Measurements from ENCODE around the gene DCLK1.
"Not testable (repeated sequence)": the region's sequence is repeated elsewhere in the genome, so short reads cannot be mapped to it uniquely, and the experiment has no call there.

Gene DCLK1

DNA sequence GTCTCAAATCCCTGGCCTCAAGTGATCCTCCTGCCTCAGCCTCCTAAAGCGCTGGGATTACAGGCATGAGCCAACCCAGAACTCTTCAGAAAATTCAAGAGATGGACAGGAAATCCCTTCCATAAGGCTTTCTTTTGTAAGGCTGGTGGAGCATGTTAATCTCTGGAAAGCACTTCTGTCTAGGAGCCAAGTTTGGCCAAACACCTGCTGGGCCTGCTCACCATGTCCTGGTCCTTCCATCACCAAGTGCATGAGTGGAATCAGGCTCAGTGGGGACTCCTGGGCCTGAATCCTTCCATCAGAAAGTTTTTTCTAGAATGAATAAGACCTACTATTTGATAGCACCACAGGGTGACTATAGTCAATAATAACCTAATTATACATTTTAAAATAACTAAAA lies 148.0 kb downstream of the DCLK1 start:
- DNase-seq = peak; percentile 44

DNA sequence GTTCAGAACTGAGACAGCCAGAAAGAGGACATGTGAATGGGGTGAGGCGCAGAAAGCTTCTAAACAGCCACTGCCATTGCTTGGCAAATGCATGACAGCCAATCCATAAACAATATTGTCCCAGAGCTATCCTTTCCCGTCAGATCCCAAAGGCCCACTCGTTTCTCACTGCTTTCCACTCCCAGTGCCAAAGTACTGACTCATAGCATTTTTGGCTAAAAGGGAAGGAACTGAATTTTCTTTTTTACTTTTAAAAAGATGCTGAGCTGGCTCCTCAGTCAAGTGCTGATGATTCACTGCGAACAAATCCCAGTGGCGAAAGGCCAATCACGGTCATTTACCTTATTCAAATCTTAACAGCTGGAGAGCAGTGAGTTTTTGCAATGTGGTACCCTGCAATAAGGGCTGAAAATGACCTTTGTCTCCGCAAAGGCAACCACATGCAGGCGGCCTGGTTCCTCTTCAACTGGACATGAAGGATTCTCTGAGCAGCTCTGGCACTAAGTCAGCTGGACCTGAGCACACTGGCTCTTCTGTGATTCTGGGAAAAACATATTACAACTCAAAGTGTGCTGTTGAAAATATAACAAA lies 151.7 kb downstream of the DCLK1 start:
- DNase-seq = no peak

DNA sequence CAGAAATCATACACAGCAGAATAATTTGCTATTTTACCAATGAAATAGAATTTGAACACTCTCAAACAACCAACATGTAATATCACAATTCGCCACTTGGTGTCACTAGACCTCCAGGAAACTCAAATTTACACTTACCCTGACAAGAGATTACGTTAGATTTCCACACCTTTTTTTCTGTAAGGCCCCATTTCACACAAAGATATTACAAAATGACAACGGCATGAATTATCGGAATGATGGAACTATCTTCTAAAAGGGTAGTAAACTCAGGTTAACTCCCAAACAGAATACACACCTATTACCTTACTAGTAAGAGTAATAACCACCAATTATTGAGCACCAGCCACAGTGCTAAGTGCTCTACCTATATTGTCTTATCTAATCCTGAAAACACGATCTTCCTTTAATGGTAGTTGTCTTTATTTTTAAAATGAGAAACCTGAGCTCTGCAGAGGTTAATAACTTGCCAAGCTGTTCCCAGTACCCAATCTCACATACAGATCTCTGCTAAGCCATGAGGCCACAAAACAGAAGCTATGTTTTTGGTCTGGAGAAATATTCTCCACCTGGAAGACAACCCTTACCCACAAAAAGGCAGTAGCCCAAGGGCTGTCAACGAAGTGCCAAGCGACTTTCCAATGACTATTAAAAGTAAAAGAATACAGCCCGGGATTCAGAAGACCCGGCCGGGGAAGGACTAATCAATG lies 152.4 kb downstream of the DCLK1 start:
- peak; percentile 62 for DNase-seq

DNA sequence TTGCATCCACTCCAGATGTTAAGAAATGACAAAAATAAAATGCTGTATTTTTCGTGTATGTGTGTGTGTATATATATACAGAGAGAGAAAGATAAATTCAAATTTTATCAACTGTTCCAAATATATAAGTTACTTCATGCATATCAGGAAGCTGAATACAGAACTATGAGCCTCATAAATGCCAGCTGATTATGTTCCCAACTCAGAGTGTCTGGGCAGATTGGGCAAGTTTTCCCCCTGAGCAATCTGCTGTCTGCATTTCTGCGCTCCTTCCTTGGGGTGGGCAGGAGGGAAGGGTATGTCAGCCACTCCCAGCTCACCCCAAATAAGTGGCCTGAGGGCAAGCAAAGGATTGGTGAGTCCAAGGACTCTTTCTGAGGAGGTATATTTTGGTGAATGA lies 154.1 kb downstream of the DCLK1 start:
- no peak for DNase-seq

DNA sequence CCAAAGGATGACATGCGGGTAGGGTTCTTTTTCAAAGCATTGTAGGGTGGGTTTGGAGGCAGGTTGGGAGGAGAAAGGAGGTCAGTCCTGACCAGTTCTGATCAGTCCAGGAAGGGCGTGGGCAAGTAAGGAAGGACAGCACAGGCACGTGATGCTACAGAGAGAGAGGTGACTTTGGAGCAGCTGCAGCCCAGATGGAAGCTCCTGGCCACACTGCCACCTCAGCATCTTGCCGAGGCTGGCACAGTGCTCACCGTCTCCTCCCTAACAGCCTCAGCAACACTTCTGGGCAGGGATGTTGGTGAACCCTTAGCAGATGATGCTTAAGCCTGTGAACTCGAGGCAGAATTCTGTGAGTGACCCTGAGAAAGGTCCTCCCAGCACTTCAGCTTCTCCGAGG lies 155.1 kb downstream of the DCLK1 start:
- DNase-seq = no peak

DNA sequence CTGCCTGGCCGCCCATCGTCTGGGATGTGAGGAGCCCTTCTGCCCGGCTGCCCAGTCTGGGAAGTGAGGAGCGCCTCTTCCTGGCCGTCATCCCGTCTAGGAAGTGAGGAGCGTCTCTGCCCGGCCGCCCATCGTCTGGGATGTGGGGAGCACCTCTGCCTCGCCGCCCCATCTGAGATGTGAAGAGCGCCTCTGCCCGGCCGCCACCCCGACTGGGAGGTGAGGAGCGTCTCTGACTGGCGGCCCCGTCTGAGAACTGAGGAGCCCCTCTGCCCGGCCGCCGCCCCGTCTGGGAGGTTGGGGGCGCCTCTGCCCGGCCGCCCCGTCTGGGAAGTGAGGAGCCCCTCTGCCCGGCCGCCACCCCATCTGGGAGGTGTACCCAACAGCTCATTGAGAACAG lies 164.2 kb downstream of the DCLK1 start:
- not testable (repeated sequence) for DNase-seq

DNA sequence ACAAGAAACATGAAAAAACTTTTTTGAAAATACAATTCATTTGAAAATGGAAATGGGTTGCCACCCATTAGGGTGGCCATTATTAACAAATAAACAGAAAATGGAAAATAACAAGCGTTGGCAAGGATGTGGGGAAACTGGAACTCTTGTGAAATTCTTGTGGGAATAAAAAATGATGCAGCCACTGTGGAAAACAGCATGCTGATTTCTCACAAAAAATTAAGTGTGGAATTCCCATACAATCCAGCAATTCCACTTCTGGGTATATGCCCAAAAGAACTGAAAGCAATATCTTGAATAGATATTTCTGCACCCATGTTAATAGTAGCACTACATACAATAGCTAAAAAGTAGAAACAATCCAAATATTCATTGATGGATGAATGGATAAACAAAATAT lies 165.2 kb downstream of the DCLK1 start:
- no peak for DNase-seq

DNA sequence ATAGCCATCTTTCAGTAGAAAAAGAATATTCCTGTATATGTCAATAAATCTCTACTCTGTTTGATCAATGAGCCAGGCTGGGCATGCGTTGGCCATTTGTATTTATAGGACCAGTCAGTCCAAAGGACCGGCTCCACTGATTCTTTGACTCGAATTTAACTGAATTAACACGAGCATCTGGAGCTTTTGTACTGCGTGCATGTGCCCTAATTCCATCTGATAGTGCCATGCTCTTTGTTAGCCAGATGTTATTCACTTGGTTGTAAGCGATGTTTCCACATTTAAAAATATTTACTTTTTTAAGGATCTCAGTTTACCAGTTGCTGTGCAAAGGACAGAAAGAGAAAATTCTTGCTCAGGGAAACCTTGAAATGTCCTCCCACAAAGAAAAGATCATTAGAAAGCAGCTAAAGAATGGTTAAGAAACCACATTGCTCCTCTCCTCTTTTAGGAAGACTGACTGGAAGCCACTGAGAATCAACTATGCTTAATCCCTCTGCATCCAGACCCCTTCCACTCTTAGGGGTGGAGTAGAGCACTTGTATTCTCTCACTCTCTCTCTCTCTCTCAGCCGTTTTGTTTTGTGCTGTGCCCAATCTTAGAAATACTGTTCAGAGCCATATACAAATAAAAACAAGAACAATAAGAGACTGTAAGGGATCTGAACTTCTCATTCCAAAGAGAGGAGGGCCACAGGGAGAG lies 165.8 kb downstream of the DCLK1 start:
- peak; percentile 10 for DNase-seq

DNA sequence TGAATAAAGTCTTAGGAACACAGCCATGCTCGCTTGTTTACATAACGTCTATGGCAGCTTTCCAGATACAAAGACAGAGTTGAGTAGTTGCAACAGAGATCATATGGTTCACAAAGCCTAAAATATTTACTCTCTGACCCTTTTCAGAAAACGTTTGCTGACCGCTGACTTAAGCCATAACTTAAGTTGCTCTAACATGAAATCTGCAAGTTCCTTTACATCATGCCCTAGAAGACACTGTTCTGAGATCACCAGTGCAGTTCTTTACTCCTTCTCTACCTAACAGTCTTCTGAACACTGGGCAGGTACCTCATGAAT lies 166.4 kb downstream of the DCLK1 start:
- peak; percentile 26 for DNase-seq

DNA sequence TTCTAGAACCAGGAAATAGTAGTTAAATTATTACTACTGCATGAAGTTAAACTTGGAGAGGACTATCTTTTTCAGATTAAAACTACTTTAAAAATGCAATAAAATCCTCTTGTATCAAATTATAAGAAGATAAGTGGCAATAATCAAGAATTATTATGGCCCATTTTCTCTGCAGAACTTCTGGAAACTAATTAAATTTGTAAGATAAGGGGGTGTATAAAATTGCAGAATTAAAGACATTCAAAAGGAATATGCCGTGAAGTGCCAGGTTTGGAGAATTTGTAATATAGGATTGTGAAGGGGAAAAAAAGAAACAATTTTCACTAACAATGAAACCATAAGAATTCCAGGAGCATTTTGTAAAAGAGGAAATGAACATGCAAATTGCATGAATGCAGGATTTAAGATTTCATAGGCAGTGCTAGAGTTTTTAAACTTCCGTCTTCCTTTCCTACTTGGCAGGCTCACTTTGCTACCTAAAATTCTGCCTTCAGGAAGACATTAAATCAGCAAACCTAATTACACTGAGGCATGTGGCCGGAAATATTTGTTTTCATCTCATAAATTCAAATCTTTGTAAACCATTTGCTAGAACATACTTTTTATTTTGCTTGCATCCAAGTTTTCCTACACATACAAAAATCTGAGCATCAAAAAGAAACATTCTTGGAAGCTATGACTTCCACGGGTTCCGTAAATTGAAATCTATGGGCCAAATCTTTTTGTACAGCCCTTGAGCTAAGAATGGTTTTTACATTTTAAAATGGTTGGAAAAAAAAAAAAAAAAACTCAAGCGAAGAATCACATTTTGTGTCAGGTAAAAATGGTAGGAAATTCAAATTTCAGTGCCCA lies 166.9 kb downstream of the DCLK1 start:
- DNase-seq = no peak

DNA sequence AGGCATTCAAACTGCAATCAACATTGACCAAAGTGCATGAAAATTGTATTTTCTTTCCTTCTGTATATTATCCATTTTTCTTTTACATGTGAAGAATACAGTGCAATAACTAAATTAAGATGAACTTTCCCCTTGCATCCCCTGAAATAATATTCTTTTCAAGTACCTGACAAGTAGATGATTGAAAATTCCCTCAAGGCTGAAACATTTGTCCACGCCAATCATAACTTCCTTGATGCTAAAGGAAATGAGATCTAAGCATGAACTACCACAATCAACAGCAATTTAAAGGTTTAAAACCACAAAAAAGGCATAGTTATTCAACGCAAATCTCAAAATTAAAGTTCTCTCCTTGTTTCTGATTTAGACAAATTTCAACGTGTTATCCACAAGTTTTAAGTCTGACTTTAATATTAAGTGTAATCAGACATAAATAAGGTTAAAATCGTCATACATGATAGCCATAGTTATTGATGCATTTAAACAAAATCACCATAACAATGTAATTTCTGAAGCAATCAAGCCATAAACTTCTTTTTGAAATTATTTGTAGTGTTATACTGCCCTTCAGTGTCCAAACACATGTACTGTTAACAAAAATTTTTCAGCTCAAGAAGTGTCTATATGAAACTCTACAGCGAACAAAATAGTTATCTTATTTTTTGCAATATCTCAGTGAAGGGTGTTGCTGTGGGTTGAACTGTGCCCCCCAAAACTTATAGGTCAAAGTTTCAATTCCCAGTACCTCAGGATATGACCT lies 169.5 kb downstream of the DCLK1 start:
- no peak for DNase-seq

DNA sequence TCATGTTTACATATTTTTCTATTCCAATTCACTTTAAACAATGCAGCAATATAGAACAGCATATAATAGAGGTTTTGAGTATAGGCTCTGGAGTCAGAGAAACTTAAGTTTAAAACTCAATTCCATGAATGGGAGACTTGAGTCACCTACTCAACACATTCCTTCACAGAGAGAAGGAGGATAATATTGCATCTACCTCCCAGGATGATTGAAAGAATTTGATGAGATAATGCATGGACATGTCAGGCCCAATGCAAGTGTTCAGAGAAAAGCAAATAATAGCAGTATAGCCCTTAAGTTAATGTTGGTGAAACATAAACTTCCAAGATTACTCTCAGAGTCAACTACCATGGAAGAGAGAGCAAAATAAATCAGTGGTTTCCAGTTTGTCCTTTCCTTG lies 170.2 kb downstream of the DCLK1 start:
- no peak for DNase-seq

DNA sequence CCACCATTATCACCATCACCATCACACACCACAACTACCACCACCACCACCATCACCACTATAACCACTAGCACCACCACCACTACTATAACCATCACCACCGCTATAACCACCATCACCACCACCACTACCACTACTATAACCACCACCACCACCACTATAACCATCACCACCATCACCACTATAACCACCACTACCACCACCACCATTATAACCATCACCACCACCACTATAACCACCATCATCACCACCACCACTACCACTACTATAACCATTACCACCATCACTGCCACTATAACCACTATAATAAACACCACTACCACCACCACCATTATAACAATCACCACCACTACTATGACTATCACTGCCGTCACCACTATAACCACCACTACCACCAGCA lies 173.2 kb downstream of the DCLK1 start:
- DNase-seq = no peak

DNA sequence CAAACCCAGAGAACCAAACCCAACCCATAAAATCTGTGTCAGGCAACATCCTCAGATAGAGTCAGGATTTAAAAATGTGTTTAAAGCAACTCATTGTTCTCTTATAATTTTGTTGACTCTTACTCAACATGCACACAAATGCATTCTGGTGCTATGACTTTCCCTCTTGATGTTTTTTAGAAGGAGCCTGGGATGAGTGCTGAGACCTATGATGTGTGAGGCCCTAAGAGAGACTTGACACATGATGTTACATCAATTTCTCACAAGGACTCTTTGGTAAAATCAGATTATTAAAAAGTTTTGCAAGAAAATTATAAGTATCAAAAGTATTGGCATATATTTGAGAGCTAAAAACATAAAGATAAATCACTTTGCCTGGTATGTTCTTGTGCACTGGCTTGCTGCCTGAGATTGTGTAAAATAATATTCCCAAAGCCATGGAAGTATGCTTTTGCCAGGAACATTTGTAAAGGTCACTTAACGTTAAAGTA lies 173.9 kb downstream of the DCLK1 start:
- no peak for DNase-seq

DNA sequence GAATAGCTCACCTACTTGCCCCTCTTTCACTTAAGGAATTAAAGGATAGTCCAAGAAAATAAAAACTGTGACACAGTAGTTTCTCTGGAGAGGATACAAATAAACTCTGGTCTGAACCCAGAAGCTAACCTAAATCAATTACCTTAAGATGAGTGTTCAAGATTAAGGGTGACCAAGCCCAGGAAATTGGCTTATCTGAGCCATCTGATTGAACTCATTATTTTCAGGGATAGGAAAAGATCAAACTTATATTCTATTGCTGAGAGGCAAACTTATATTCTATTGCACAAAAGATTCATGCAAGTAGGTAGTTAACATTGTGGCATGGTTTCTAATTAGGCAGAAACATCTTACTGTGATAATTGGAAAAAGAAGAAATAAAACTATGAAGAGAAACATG lies 175.1 kb downstream of the DCLK1 start:
- DNase-seq = no peak

DNA sequence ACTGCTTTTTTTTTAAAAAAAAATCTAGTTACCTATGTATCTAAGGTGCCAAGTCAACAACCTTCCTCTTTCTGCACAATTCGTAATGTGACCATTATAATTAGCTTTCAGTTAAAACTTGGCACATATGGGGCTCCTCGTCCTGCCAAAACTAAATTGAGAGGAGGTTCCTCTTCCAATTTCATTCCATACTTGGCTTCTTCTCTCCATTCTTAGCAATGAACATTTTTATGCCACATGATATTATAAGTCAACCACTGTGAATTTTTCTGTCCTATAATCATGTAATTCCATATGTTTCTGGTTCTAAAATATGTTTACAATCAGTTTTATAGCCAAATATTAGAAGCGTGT lies 177.0 kb downstream of the DCLK1 start:
- peak; percentile 76 for DNase-seq

DNA sequence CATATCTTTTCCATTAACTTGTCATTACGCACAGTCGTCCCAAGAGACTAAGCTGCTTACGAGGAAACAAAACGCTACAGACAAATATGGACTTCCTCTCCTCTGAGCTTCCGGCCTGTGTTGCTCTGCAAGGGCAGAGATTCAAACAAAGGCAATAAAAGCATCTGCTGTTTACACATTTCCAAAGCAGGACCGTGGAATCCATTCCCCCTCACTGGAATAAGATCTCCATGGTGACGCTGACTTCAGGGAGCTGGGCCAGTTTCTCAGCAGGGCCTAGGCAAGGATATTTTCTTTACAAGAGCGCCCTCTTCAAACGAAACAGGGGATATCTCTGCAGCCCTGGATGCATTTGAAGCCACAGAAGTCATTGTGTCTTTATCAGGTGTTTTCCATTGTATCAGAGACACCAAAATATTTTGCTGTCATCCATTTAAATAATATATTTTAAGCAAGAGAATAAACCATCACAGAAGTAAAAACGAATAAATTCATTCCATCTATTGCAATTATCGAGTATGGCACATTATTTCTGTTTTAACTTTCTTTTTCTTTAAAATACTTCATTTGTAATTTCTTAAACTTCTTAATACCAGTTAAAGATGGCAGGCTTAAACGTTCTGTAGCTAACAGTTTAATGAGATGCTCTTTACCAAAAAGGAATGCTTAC lies 177.5 kb downstream of the DCLK1 start:
- DNase-seq = peak; percentile 98

DNA sequence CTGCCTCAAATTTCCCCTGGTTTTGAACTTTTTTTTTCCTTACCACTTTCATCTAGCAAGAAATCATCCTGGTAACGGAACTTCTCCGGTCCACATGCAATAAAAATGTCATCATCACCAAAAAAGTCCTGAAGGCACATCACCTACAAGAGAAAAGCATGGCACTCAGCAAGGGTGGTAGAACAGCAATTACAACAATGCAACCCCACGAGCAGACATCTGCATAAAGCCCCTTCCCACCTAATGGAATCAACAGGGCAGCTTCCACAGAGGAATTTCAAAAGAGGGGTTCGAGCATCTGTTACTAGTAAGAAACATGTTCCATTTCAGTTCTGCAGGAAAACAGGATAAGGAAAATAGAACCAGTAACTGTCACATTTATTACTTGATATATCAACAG lies 183.9 kb downstream of the DCLK1 start:
- no peak for DNase-seq

DNA sequence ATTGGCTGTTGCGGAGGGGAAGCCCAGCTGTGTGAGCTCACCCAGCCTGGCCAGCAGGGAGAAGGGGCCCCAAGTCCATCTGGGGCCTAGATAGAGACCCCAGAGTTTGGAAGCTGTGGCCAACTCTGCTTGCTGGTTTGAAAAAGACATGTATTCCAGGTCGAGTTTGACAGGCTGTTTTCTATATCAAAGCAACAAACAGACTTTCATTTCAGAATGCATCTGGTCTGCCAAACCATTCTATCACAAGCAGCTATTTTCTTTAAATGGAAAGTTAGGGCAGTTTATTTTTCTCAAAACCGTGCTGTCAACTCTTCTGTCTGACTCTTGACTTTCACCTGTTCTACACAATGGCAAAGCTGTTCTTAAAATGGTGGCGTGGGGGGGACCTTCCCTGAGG lies 185.8 kb downstream of the DCLK1 start:
- DNase-seq = no peak

DNA sequence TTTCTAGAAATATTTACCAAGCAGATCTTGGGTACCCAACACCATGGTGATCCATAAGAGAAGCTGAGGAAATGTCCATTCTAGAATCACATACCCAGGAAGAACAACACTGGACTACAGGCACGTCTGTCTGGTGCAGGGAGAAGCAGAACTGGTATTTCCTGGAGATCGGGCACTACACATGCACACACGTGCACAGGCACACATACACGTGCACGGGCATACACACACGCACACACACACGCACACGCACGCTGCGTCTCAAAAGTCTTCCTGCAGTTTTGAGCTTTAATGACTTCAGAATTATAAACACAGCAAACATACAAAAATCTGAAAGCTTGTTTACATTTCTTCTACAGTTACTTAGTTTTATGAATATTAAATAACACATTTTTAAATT lies 189.8 kb downstream of the DCLK1 start:
- DNase-seq = no peak

DNA sequence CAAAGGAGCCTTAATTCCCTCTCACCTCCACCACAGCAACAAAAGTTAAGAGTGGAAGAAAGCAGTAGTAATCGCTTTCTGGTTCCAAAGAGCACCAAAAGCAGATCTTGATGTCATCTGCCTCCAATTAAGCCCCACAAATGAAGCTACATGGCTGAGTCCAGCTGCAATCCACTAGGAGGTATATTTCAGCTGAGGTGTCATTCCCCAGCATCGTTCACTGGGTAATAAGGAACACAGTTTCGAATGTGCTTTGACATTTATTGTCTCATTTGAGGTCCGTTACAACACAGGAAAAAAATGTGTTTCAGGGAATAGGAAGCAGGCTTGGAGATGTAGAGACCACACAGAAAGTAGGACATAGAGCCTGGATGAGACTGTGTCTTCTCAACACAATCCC lies 190.4 kb downstream of the DCLK1 start:
- no peak for DNase-seq
